Natural killer cell (primary cell): ENCODE measurements around the gene LRRC26. TPM values are rescaled to one million over a fixed set of nuclear protein-coding genes. Genes with fewer than 3 reads are reported as not detected.

ENCODE experiments used
- ATAC-seq, 3 donors: fragments of 150-1000 bp in 2 of 3; fragments of 200-7000 bp in 1 of 3; cut with Tn5 transposase; 1 replicate in 1 of 3; 2 replicates in 2 of 3; pipeline ENCODE4 v1.10.0; 2021; ENCODE audit warnings: mild to moderate bottlenecking in 2 of 3, moderate library complexity in 2 of 3
- DNase-seq, 2 donors: peaks; one replicate each; pipeline versions ENCODE4 v3.0.0 to v3.0.0-alpha.2; 2013 to 2021; ENCODE audit warnings: mixed read lengths in 1 of 2
- H3K27ac ChIP-seq: one replicate; pipeline ENCODE4 v1.5.1; 2013; ENCODE audit warnings: mild to moderate bottlenecking, low read length
- H3K27me3 ChIP-seq: one replicate; pipeline ENCODE4 v1.6.1; 2013; ENCODE audit warnings: low read length; ENCODE audit not compliant: control insufficient read depth, insufficient read depth
- H3K36me3 ChIP-seq: one replicate; pipeline ENCODE4 v1.6.1; 2013; ENCODE audit warnings: low read length; ENCODE audit not compliant: control insufficient read depth, insufficient read depth
- H3K4me1 ChIP-seq: one replicate; pipeline ENCODE4 v1.6.1; 2013; ENCODE audit warnings: low read length; ENCODE audit not compliant: control insufficient read depth, insufficient read depth
- H3K4me3 ChIP-seq: one replicate; pipeline ENCODE4 v1.5.1; 2013; ENCODE audit warnings: low read length
- H3K9me3 ChIP-seq: one replicate; pipeline ENCODE4 v1.6.1; 2013; ENCODE audit warnings: low read length; ENCODE audit not compliant: control insufficient read depth, insufficient read depth
- H3K27ac Mint-ChIP-seq, 2 donors: one replicate each; pipeline ENCODE4 v1.8.0; 2022; ENCODE audit warnings: mild to moderate bottlenecking in 2 of 2, mixed read lengths in 2 of 2, moderate library complexity in 1 of 2
- H3K27me3 Mint-ChIP-seq, 2 donors: one replicate each; pipeline ENCODE4 v1.8.0; 2022; ENCODE audit warnings: low read depth in 2 of 2, mixed read lengths in 2 of 2
- H3K36me3 Mint-ChIP-seq: one replicate; pipeline ENCODE4 v1.8.0; 2022; ENCODE audit warnings: mixed read lengths
- H3K4me1 Mint-ChIP-seq, 2 donors: one replicate each; pipeline ENCODE4 v1.8.0; 2022; ENCODE audit warnings: mixed read lengths in 2 of 2
- H3K4me3 Mint-ChIP-seq: one replicate; pipeline ENCODE4 v1.8.0; 2022; ENCODE audit warnings: mild to moderate bottlenecking, moderate library complexity, mixed read lengths
- H3K9me3 Mint-ChIP-seq, 2 donors: one replicate each; pipeline ENCODE4 v1.8.0; 2022; ENCODE audit warnings: mixed read lengths in 2 of 2
- CTCF ChIP-seq: fragments of 200-600 bp; IDR thresholded peaks from one replicate; pipeline ENCODE4 v1.8.0; 2022; ENCODE audit warnings: antibody characterized with exemption
- WGBS: methylation state at CpG from one replicate; pipeline ENCODE4 v1.1.7; 2013; ENCODE audit warnings: missing lambda C conversion rate; ENCODE audit not compliant: insufficient coverage; 5-methylcytosine and 5-hydroxymethylcytosine counted together
- intact Hi-C: fragments of 100-400 bp; cut with micrococcal nuclease; formaldehyde crosslinking; loops from one replicate; pipeline ENCODE4 v1.14.2; 2022
- total RNA-seq, 4 donors: library from RNA; stranded (reverse); fragments of 120-200 nt in 1 of 4; gene quantifications; one replicate each; pipeline versions ENCODE4 v1.2.3 to v1.2.4, GENCODE V29; 2013 to 2022

The LRRC26 gene
- total RNA-seq, 3 donors from 2014 or later (not counting 1 experiment from before 2014, with no cell fraction given), result not detected

- H3K9me3 Mint-ChIP-seq, result no peaks in the 10 kb centered on the region
- no peaks in the 10 kb centered on the region for H3K36me3 Mint-ChIP-seq
- Histone ChIP-seq H3K36me3 (no peaks in the 10 kb centered on the region), H3K9me3 (no peaks in the 10 kb centered on the region), H3K27me3 (no peaks in the 10 kb centered on the region), H3K4me1 (peaks cover 4% of the 10 kb centered on the region), H3K4me3 (no peak overlapping the region), H3K27ac (no peak overlapping the region)
- ATAC-seq (no peak), DNase-seq (no peak)
- intact Hi-C loops, result no loop called here
- 83% methylated on average over 36 of the region's 36 CpGs for WGBS
- no peak for TF ChIP-seq CTCF
- no peaks in the 10 kb centered on the region for H3K27me3 Mint-ChIP-seq
- H3K4me1 Mint-ChIP-seq, result no peaks in the 10 kb centered on the region
- no peak overlapping the region for H3K4me3 Mint-ChIP-seq
- no peak overlapping the region for H3K27ac Mint-ChIP-seq
These were observed 47.7 kb upstream of the LRRC26 start for GRCh38 chr9:137217276-137218211.

- Mint-ChIP-seq H3K9me3 (no peaks in the 10 kb centered on the region), H3K27me3 (no peaks in the 10 kb centered on the region), H3K27ac (no peak overlapping the region), H3K4me1 (no peaks in the 10 kb centered on the region), H3K4me3 (no peak overlapping the region), H3K36me3 (no peaks in the 10 kb centered on the region)
- ATAC-seq (no peak), DNase-seq (no peak)
- H3K4me3 ChIP-seq, result no peak overlapping the region
- H3K4me1 ChIP-seq, result no peaks in the 10 kb centered on the region
- no peak for TF ChIP-seq CTCF
- H3K27ac ChIP-seq, result no peak overlapping the region
- H3K27me3 ChIP-seq, result no peaks in the 10 kb centered on the region
- WGBS, result 97% methylated on average over 30 of the region's 30 CpGs
- H3K9me3 ChIP-seq, result no peaks in the 10 kb centered on the region
- intact Hi-C loops, result no loop called here
- H3K36me3 ChIP-seq, result no peaks in the 10 kb centered on the region
These were observed 46.5 kb upstream of the LRRC26 start for GRCh38 chr9:137216188-137216965.

- Mint-ChIP-seq H3K27me3 (no peaks in the 10 kb centered on the region), H3K4me1 (peaks cover 3 to 6% of the 10 kb centered on the region in 2 donors), H3K36me3 (no peaks in the 10 kb centered on the region), H3K27ac (no peak overlapping the region), H3K9me3 (no peaks in the 10 kb centered on the region), H3K4me3 (no peak overlapping the region)
- no peak overlapping the region for H3K4me3 ChIP-seq
- H3K27me3 ChIP-seq, result no peaks in the 10 kb centered on the region
- no peak for DNase-seq
- no peaks in the 10 kb centered on the region for H3K4me1 ChIP-seq
- no peak for ATAC-seq
- H3K36me3 ChIP-seq, result no peaks in the 10 kb centered on the region
- no peak overlapping the region for H3K27ac ChIP-seq
- WGBS, result 96% methylated on average over 22 of the region's 22 CpGs
- H3K9me3 ChIP-seq, result no peaks in the 10 kb centered on the region
- no peak for TF ChIP-seq CTCF
- intact Hi-C loops, result no loop called here
These were observed 45.5 kb upstream of the LRRC26 start for GRCh38 chr9:137215196-137215986.
